Central memory CD4-positive, alpha-beta T cell (primary cell): ENCODE results near the gene KLF16.

Experiments
- DNase-seq: peaks from one replicate; pipeline ENCODE4 v3.0.0; 2022

Gene KLF16

GRCh38 chr19:1805401-1806183 is 57.8 kb downstream of the KLF16 start:
- DNase-seq = no peak

GRCh38 chr19:1804858-1805257 is 58.5 kb downstream of the KLF16 start:
- no peak for DNase-seq
